Endothelial cell of umbilical vein (primary cell): Measurements from ENCODE around the gene UBTD1. TPM values are rescaled to one million over a fixed set of nuclear protein-coding genes. Genes with fewer than 3 reads are reported as not detected.

Experiments used
- BruUV-seq: library from RNA; stranded (reverse); fragments of 400-500 nt; replicated peaks from 2 replicates; lab custom pipeline; 2021; lab: Mats Ljungman, UMichigan
- CTCF ChIA-PET: fragments of 300-600, 350-600 bp; sonication (Branson Sonifier 250); formaldehyde crosslinking; loops from one replicate; lab custom pipeline; 2021; ENCODE audit warnings: antibody characterized with exemption, inconsistent platforms; lab: Charles Lee
- POLR2A ChIA-PET: fragments of 300-600, 350-600 bp; sonication (Branson Sonifier 250); formaldehyde crosslinking; loops from one replicate; lab custom pipeline; 2021; ENCODE audit warnings: antibody characterized with exemption, inconsistent platforms; lab: Charles Lee
- DNase-seq: peaks from one replicate; pipeline ENCODE4 v3.0.0-alpha.2; 2011; ENCODE audit warnings: low read depth, low spot score
- FAIRE-seq: peaks from 2 replicates; lab custom pipeline; 2011; peaks lifted over from hg19 to GRCh38; lab: Jason Lieb, UNC
- H2AFZ ChIP-seq: 2 replicates; pipeline ENCODE4 v1.6.0; 2012; ENCODE audit warnings: low read depth, low read length, control low read depth, inconsistent platforms
- H3K27ac ChIP-seq: 2 replicates; pipeline ENCODE4 v1.5.1; 2011; ENCODE audit warnings: low read depth, mild to moderate bottlenecking, control low read depth, low read length, moderate library complexity; ENCODE audit not compliant: insufficient read depth
- H3K27me3 ChIP-seq, 2 experiments: 2 replicates each; pipeline versions ENCODE4 v1.6.0 to v1.6.1; 2011; ENCODE audit warnings: low read length in 2 of 2, mixed read lengths in 1 of 2; ENCODE audit not compliant: control insufficient read depth in 2 of 2, insufficient read depth in 2 of 2
- H3K36me3 ChIP-seq, 2 experiments: 2 replicates in 1 of 2; 3 replicates in 1 of 2; pipeline ENCODE4 v1.5.1; 2011; ENCODE audit warnings: low read length in 2 of 2, mild to moderate bottlenecking in 1 of 2, moderate library complexity in 1 of 2; ENCODE audit not compliant: control insufficient read depth in 2 of 2, insufficient read depth in 2 of 2; ENCODE audit errors: extremely low read depth in 1 of 2
- H3K4me1 ChIP-seq: 3 replicates; pipeline ENCODE4 v1.5.1; 2011; ENCODE audit warnings: mild to moderate bottlenecking, low read length; ENCODE audit not compliant: control insufficient read depth, insufficient read depth; ENCODE audit errors: extremely low read depth
- H3K4me2 ChIP-seq: 2 replicates; pipeline ENCODE4 v1.6.1; 2011; ENCODE audit warnings: low read length, control low read depth, mixed read lengths; ENCODE audit not compliant: insufficient read depth
- H3K4me3 ChIP-seq, 3 experiments: fragments of 200-600 bp in 1 of 3; sonication (generic), shearing (Covaris generic) in 1 of 3; replicated peaks in 1 of 3; 2 replicates each; pipeline ENCODE4 v1.5.1; 2011 to 2016; ENCODE audit warnings: control low read depth in 3 of 3, low read length in 3 of 3, mild to moderate bottlenecking in 2 of 3, inconsistent platforms in 1 of 3, low read depth in 1 of 3, moderate library complexity in 1 of 3; ENCODE audit not compliant: insufficient read depth in 1 of 3
- H3K79me2 ChIP-seq: 2 replicates; pipeline ENCODE4 v1.6.0; 2012; ENCODE audit warnings: low read length, inconsistent platforms; ENCODE audit not compliant: control insufficient read depth, insufficient read depth
- H3K9ac ChIP-seq: replicated peaks from 2 replicates; pipeline ENCODE3; 2011; ENCODE audit warnings: low read length, control low read depth; ENCODE audit not compliant: insufficient read depth; ENCODE audit errors: extremely low read depth
- H3K9me1 ChIP-seq: replicated peaks from 3 replicates; pipeline ENCODE4 v1.6.0; 2011; ENCODE audit warnings: mild to moderate bottlenecking, low read length; ENCODE audit not compliant: control insufficient read depth, insufficient read depth; ENCODE audit errors: extremely low read depth
- H3K9me3 ChIP-seq: replicated peaks from 2 replicates; pipeline ENCODE4 v1.5.1; 2012; ENCODE audit warnings: low read length, inconsistent platforms; ENCODE audit not compliant: control insufficient read depth, insufficient read depth
- H4K20me1 ChIP-seq: replicated peaks from 2 replicates; pipeline ENCODE3; 2011; ENCODE audit warnings: mild to moderate bottlenecking, low read length; ENCODE audit not compliant: control insufficient read depth, insufficient read depth; ENCODE audit errors: extremely low read depth
- EZH2 ChIP-seq: IDR thresholded peaks from 2 replicates; pipeline ENCODE4 v1.6.1; 2012; ENCODE audit warnings: borderline replicate concordance, low read depth, mild to moderate bottlenecking, moderate library complexity, low read length, inconsistent platforms; ENCODE audit not compliant: severe bottlenecking
- FOS ChIP-seq: IDR thresholded peaks from 2 replicates; pipeline ENCODE4 v1.6.1; 2011; ENCODE audit warnings: mild to moderate bottlenecking, low read length, moderate library complexity, borderline replicate concordance; ENCODE audit not compliant: insufficient read depth
- GATA2 ChIP-seq: IDR thresholded peaks from 2 replicates; pipeline ENCODE4 v1.7.0; 2011; ENCODE audit warnings: low read depth, mild to moderate bottlenecking, moderate library complexity, mixed read lengths, low read length; ENCODE audit not compliant: insufficient read length, insufficient read depth
- JUN ChIP-seq: IDR thresholded peaks from 2 replicates; pipeline ENCODE4 v1.6.1; 2011; ENCODE audit warnings: borderline replicate concordance, low read depth; ENCODE audit not compliant: insufficient read length, insufficient read depth
- MAX ChIP-seq: IDR thresholded peaks from 2 replicates; pipeline ENCODE4 v1.6.1; 2011; ENCODE audit not compliant: insufficient read depth, insufficient read length
- MYC ChIP-seq: IDR thresholded peaks from one replicate; pipeline ENCODE4 v1.6.1; 2011; ENCODE audit warnings: mild to moderate bottlenecking, low read depth, low read length
- POLR2A ChIP-seq: IDR thresholded peaks from 2 replicates; pipeline ENCODE4 v1.6.1; 2012; ENCODE audit warnings: low read depth, mild to moderate bottlenecking, control low read depth, low read length
- POLR2AphosphoS5 ChIP-seq: IDR thresholded peaks from 2 replicates; pipeline ENCODE4 v1.6.1; 2012; ENCODE audit warnings: low read depth, mild to moderate bottlenecking, control low read depth, low read length, moderate library complexity; ENCODE audit not compliant: insufficient read depth
- dilution Hi-C: fragments of 300-500 bp; cut with MboI; formaldehyde crosslinking; loops from one replicate; pipeline ENCODE4 v1.15.0; 2019; ENCODE audit warnings: low sequenced_read_pairs; ENCODE audit not compliant: extremely low pct_ligation_motif_present
- intact Hi-C: fragments of 100-400 bp; cut with micrococcal nuclease; formaldehyde crosslinking; loops from one replicate; pipeline ENCODE4 v1.10.0; 2022
- polyA plus RNA-seq, 4 experiments: library from polyadenylated mRNA; depleted of rRNA in 3 of 4; stranded (reverse) in 3 of 4; unstranded in 1 of 4; fragments of >200 nt; gene quantifications; 2 replicates each; pipeline versions ENCODE4 v1.2.1 to v1.2.3, GENCODE V29; 2011 to 2012; ENCODE audit warnings: missing spikeins in 1 of 4
- total RNA-seq: library from RNA; stranded (reverse); gene quantifications from 2 replicates; pipeline ENCODE4 v1.2.3, GENCODE V29; 2021
- TF ChIP-seq, protein P1 (sequence below), 2 donors: IDR thresholded peaks; 1 replicate in 1 of 2; 2 replicates in 1 of 2; pipeline ENCODE4 v1.5.1; 2011; ENCODE audit warnings: low read length in 2 of 2, mild to moderate bottlenecking in 2 of 2, moderate library complexity in 2 of 2, control low read depth in 1 of 2, inconsistent platforms in 1 of 2, low read depth in 1 of 2; ENCODE audit not compliant: insufficient read depth in 1 of 2; ENCODE audit errors: extremely low read depth in 1 of 2

The UBTD1 gene
- total and polyA plus RNA-seq, 2 donors (not counting 3 experiments of a cell fraction or from before 2014, with no cell fraction given), result 42.6 to 63.7 TPM

DNA sequence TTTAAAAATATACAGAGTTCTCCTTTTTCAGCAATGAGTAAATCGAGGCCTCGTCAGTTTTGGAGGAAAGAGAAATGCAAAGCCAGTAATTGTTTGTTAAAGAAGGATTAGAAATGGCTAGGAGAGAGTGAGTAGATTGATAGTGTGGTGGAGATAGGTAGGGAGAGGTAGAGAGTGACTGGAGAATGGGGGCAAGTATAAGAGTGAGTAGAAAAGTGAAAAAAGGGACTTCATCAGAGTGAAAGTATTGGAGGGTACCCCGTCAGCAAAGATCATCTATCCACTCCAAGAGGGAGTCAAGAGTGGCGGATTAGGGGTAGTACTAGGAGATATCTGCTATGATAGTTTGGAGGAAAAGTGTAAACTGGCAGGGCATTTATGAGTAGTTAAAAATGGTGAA, 64.6 kb downstream of the UBTD1 start:
- H3K36me3 ChIP-seq, result peaks cover 3 to 5% of the 10 kb centered on the region in 2 experiments
- H3K4me2 ChIP-seq, result no peak overlapping the region
- dilution Hi-C loops, result no loop called here
- H3K9me1 ChIP-seq, result no peaks in the 10 kb centered on the region
- no peaks in the 10 kb centered on the region for H3K9me3 ChIP-seq
- ChIA-PET POLR2A (no interaction called here), CTCF (no interaction called here)
- H3K9ac ChIP-seq, result no peak overlapping the region
- intact Hi-C loops, result no loop called here
- BruUV-seq, result no TSS peak
- TF ChIP-seq JUN (no peak), MAX (no peak), FOS (no peak), POLR2A (no peak), POLR2AphosphoS5 (no peak), MYC (no peak), EZH2 (no peak), GATA2 (no peak)
- TF ChIP-seq, protein P1, sequence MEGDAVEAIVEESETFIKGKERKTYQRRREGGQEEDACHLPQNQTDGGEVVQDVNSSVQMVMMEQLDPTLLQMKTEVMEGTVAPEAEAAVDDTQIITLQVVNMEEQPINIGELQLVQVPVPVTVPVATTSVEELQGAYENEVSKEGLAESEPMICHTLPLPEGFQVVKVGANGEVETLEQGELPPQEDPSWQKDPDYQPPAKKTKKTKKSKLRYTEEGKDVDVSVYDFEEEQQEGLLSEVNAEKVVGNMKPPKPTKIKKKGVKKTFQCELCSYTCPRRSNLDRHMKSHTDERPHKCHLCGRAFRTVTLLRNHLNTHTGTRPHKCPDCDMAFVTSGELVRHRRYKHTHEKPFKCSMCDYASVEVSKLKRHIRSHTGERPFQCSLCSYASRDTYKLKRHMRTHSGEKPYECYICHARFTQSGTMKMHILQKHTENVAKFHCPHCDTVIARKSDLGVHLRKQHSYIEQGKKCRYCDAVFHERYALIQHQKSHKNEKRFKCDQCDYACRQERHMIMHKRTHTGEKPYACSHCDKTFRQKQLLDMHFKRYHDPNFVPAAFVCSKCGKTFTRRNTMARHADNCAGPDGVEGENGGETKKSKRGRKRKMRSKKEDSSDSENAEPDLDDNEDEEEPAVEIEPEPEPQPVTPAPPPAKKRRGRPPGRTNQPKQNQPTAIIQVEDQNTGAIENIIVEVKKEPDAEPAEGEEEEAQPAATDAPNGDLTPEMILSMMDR (IDR thresholded peaks at IDR 0.05; ENCODE audit: extremely low read depth in 1 of 2, insufficient read depth in 1 of 2, low read depth in 1 of 2, low read length in 2 of 2), result no peak
- no peaks in the 10 kb centered on the region for H3K27me3 ChIP-seq
- FAIRE-seq (no peak), DNase-seq (no peak)
- no peak overlapping the region for H2AFZ ChIP-seq
- H4K20me1 ChIP-seq, result no peaks in the 10 kb centered on the region
- H3K4me3 ChIP-seq, result no peak overlapping the region
- H3K27ac ChIP-seq, result no peak overlapping the region
- no peaks in the 10 kb centered on the region for H3K79me2 ChIP-seq
- no peaks in the 10 kb centered on the region for H3K4me1 ChIP-seq
